ENCODE data around the gene SSPN.

GRCh38 chr12:26198742-26199141 is 3.4 kb downstream of the SSPN start:
- TF ChIP-seq POLR2A (IDR thresholded peaks at IDR 0.05): no peak
- TF ChIP-seq CTCF (IDR thresholded peaks at IDR 0.05): no peak
- TF ChIP-seq POLR2AphosphoS5 (IDR thresholded peaks at IDR 0.05; ENCODE audit: insufficient read depth in 1 of 2, low read depth in 1 of 2): no peak
